Adipocyte (in vitro differentiated cells): ENCODE data around the gene CCL23.
"Not testable (repeated sequence)": the region's sequence is repeated elsewhere in the genome, so short reads cannot be mapped to it uniquely, and the experiment has no call there.

Experiments
- DNase-seq: peaks from one replicate; pipeline ENCODE4 v3.0.0-alpha.2; 2015; ENCODE audit warnings: low read depth
- H3K27me3 ChIP-seq: replicated peaks from 2 replicates; pipeline ENCODE4 v1.7.0; 2013; ENCODE audit warnings: mild to moderate bottlenecking, low read length, moderate library complexity; ENCODE audit not compliant: control insufficient read depth, insufficient read depth
- H3K36me3 ChIP-seq: 2 replicates; pipeline ENCODE4 v1.7.0; 2013; ENCODE audit warnings: low read length, mild to moderate bottlenecking, moderate library complexity; ENCODE audit not compliant: control insufficient read depth, insufficient read depth, severe bottlenecking
- H3K4me1 ChIP-seq: 2 replicates; pipeline ENCODE4 v1.7.0; 2013; ENCODE audit warnings: mild to moderate bottlenecking, low read length, moderate library complexity; ENCODE audit not compliant: control insufficient read depth, insufficient read depth
- H3K4me3 ChIP-seq: 2 replicates; pipeline ENCODE4 v1.7.0; 2013; ENCODE audit warnings: mild to moderate bottlenecking, low read length, moderate library complexity
- H3K9ac ChIP-seq: 2 replicates; pipeline ENCODE4 v1.7.0; 2013; ENCODE audit warnings: mild to moderate bottlenecking, low read length, moderate library complexity
- H3K9me3 ChIP-seq: 2 replicates; pipeline ENCODE4 v1.7.0; 2013; ENCODE audit warnings: mild to moderate bottlenecking, low read length, moderate library complexity; ENCODE audit not compliant: control insufficient read depth

CCL23 gene

DNA sequence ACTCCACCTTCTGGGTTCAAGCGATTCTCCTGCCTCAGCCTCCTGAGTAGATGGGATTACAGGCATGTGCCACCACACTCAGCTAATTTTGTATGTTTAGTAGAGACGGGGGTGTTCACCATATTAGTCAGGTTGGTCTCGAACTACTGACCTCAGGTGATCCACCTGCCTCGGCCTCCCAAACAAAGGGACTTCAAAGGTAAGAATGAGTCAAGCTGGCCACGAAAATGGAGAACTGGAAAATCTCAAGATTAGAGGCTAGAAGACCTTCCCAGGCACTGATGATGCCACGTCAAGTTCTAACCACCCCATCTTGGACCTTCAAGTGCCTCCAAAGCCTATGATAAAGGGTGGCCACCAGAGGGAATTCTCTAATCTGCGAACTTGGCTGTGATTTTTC lies 15.1 kb downstream of the CCL23 start:
- Histone ChIP-seq H3K4me3 (no peak overlapping the region), H3K9ac (no peak overlapping the region), H3K27me3 (peaks cover 34% of the 10 kb centered on the region), H3K36me3 (no peaks in the 10 kb centered on the region), H3K9me3 (no peaks in the 10 kb centered on the region), H3K4me1 (no peaks in the 10 kb centered on the region)
- DNase-seq = no peak

DNA sequence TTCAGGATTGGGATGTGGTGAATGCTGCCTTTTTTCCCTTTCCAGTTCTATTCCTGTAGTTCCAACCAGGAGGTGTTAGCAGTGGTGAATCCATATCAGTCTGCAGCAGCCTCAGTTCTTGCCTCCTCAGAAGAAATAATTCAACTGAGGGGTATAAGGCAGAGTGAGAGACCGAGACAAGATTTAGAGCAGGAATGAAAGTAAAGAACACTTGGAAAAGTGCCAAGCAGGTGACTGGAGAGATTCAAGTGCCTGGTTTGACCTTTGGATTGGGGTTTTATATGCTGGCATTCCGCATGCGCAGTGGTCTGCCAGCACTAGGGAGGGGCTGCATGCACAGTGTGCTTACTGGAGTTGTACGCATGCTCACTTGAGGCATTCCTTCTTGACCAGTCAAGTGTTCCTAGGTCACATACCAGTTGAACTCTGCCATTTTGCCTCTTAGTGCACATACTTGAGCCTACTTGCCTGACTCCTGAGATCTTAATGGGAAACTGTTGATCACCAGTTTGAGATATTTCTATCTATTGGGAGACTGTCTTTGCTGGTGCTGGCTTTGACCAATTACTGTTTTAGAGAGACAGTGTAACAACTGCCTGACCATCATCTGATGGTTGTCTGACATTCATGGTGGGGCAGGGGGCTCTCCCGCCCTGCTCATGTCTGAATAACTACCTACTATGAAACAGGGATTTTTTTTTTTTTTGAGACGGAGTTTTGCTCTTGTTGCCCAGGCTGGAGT lies 15.7 kb downstream of the CCL23 start:
- H3K9ac ChIP-seq = no peak overlapping the region
- H3K4me1 ChIP-seq = no peaks in the 10 kb centered on the region
- H3K27me3 ChIP-seq = peaks cover 34% of the 10 kb centered on the region
- no peaks in the 10 kb centered on the region for H3K36me3 ChIP-seq
- DNase-seq = no peak
- H3K4me3 ChIP-seq = no peak overlapping the region
- no peaks in the 10 kb centered on the region for H3K9me3 ChIP-seq

DNA sequence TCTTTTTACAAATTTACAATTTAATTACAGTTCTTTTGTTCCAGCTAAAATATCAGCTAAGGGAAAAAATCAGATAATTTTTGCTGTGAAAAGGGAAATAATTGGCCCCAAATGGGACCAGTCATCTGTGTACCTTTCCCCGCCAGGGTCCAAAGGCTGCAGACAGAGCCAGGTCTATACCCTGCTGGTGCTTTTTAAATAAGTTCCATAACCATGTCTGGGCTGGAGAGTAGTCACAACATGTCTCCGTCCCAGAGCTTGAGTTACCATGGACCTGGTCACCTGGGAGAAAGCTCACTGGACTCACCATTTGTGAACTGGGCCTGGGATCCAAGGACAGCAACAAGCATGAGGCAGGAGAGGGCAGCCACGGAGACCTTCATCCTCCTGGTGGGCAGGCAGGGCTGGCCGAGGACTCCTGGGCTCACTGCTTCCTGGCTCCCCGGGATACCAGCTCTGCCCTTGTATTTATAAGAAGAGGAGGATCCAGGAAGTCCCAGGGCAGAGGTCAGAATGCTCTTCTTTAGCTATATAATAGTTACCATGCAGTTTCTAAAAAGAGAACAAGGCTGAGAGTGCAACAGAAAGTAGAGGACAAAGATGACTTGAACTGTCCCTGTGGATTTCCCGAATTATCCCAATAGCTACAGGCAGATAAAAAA lies 16.5 kb downstream of the CCL23 start, which contains the start of gene CCL15:
Gene CCL15, minus strand, starts transcription at position 444 of the 662 bp plus-strand sequence. Its CDS starts 61 bp downstream, at position 383.
- no peak within 1 kb of the TSS for H3K9ac ChIP-seq
- H3K4me3 ChIP-seq = no peak within 1 kb of the TSS
- no peaks in the 10 kb centered on the region for H3K9me3 ChIP-seq
- H3K36me3 ChIP-seq = no peaks in the 10 kb centered on the region
- no peaks in the 10 kb centered on the region for H3K4me1 ChIP-seq
- DNase-seq = no peak
- H3K27me3 ChIP-seq = peaks cover 32% of the 10 kb centered on the region

DNA sequence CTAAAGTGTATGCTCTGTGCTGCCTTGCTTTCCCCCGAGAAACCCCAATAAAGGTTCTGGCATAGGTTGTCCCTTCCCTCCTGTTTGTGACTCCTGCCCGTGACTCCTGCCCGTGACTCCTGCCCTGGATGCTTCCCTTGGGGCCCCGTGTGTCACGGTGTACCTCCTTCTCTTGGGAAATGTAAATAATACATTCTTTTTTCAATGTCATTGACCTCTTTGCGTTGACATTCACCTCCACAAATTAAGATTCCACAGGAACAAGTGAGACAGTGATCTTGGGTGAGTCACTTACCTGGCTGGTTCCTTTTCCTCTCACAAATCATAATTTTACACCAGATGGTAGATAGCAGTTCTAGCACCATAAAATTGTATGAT lies 17.1 kb downstream of the CCL23 start:
- Histone ChIP-seq H3K27me3 (peaks cover 27% of the 10 kb centered on the region), H3K36me3 (no peaks in the 10 kb centered on the region), H3K9ac (no peak overlapping the region), H3K4me1 (no peaks in the 10 kb centered on the region), H3K4me3 (no peak overlapping the region), H3K9me3 (no peaks in the 10 kb centered on the region)
- DNase-seq = no peak

- H3K4me3 ChIP-seq = no peak overlapping the region
- no peaks in the 10 kb centered on the region for H3K36me3 ChIP-seq
- H3K9ac ChIP-seq = no peak overlapping the region
- no peak for DNase-seq
- H3K9me3 ChIP-seq = peaks cover 13% of the 10 kb centered on the region
- peaks cover 17% of the 10 kb centered on the region for H3K27me3 ChIP-seq
- no peaks in the 10 kb centered on the region for H3K4me1 ChIP-seq
Measured at GRCh38 chr17:35998756-35999155, 19.0 kb downstream of the CCL23 start.

DNA sequence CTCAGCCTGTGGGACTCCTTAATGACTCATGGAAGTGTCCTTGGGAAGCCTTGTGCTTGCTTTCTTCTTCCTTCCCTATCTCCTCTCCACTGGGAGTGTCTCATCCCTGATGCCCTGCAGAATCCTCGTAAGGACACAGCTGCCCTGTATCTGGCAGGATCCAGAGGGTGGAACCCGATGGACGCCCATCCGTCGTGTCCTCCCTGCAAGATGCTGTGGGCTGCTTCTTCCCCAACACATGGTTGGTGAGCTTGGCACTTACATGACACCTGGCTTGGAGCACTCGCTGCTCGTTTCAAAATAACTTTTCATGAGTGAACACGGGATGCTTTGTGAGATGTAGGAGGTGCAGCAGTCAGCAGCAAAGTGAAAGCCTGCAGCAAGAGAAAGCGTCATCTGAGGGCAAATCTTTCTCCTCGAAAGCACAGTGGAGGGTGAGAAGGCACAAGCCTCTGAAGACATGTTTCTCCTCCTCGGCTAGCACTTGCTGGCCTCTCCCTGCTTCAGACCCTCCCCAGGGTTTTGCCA lies 19.7 kb downstream of the CCL23 start:
- DNase-seq = no peak
- Histone ChIP-seq H3K27me3 (peaks cover 14% of the 10 kb centered on the region), H3K36me3 (no peaks in the 10 kb centered on the region), H3K9me3 (peaks cover 13% of the 10 kb centered on the region), H3K4me1 (no peaks in the 10 kb centered on the region), H3K9ac (no peak overlapping the region), H3K4me3 (no peak overlapping the region)

- peaks cover 13% of the 10 kb centered on the region for H3K9me3 ChIP-seq
- H3K4me3 ChIP-seq = not testable (repeated sequence)
Measured at GRCh38 chr17:35995346-35995745, 22.4 kb downstream of the CCL23 start.

GRCh38 chr17:35991075-35991474 lies 26.7 kb downstream of the CCL23 start:
- no peak for DNase-seq
- H3K9me3 ChIP-seq = peaks cover 13% of the 10 kb centered on the region

More at GRCh38 chr17:35995346-35995745, 22.4 kb downstream of the CCL23 start:
- not testable (repeated sequence) for H3K4me1 ChIP-seq, H3K9ac ChIP-seq, H3K36me3 ChIP-seq, DNase-seq, H3K27me3 ChIP-seq

GRCh38 chr17:35988164-35988563 lies 29.6 kb downstream of the CCL23 start:
- Histone ChIP-seq H3K36me3 (no peaks in the 10 kb centered on the region), H3K9me3 (no peaks in the 10 kb centered on the region), H3K4me3 (no peak overlapping the region), H3K9ac (no peak overlapping the region), H3K27me3 (peaks cover 9% of the 10 kb centered on the region), H3K4me1 (no peaks in the 10 kb centered on the region)
- no peak for DNase-seq

More at GRCh38 chr17:35991075-35991474, 26.7 kb downstream of the CCL23 start:
- Histone ChIP-seq H3K36me3 (no peaks in the 10 kb centered on the region), H3K27me3 (peaks cover 4% of the 10 kb centered on the region), H3K4me3 (no peak overlapping the region), H3K9ac (no peak overlapping the region), H3K4me1 (no peaks in the 10 kb centered on the region)

DNA sequence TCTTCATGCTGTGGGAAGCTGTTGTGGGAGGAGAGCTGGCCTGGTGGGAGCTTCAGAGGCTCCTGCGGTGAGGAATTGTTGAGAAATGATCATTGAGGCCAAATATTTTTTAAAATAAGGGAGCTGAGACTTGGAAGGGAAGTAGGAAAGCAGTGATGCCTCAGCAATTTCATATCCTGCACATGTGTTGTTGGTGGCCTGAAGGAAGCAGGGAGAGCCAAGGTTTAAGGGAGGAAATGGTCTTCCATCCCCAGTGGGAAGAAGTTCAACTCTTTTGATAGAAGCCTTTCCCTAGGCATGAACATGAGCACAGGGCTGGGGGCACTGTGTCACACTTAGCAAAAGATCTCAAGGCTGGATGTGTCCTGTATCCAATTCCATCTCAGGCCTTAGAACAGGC lies 31.1 kb downstream of the CCL23 start, which contains the start of gene CCL14:
Gene CCL14, minus strand, starts transcription at position 87 of the 400 bp plus-strand sequence. Its CDS starts 80 bp downstream, at position 7.
- no peaks in the 10 kb centered on the region for H3K4me1 ChIP-seq
- peaks cover 18% of the 10 kb centered on the region for H3K27me3 ChIP-seq
- H3K4me3 ChIP-seq = no peak within 1 kb of the TSS
- no peaks in the 10 kb centered on the region for H3K9me3 ChIP-seq
- no peaks in the 10 kb centered on the region for H3K36me3 ChIP-seq
- no peak for DNase-seq
- H3K9ac ChIP-seq = no peak within 1 kb of the TSS

GRCh38 chr17:35984140-35984539 lies 33.6 kb downstream of the CCL23 start:
- no peak for DNase-seq
- Histone ChIP-seq H3K9ac (no peak overlapping the region), H3K9me3 (no peaks in the 10 kb centered on the region), H3K27me3 (peaks cover 31% of the 10 kb centered on the region), H3K4me1 (no peaks in the 10 kb centered on the region), H3K4me3 (no peak overlapping the region), H3K36me3 (no peaks in the 10 kb centered on the region)
